GM21576 (cell line): Measurements from ENCODE around the gene MAP3K9.
A peak's percentile ranks its signal among the peaks of the same experiment; 100 is the strongest.
"Not testable (repeated sequence)": the region's sequence is repeated elsewhere in the genome, so short reads cannot be mapped to it uniquely, and the experiment has no call there.

Experiments
- ATAC-seq: cut with Tn5 transposase; IDR thresholded peaks from one replicate; pipeline ENCODE4 v1.9.1; 2021; ENCODE audit warnings: mild to moderate bottlenecking, moderate library complexity; ENCODE audit not compliant: unreplicated experiment

Gene MAP3K9

DNA sequence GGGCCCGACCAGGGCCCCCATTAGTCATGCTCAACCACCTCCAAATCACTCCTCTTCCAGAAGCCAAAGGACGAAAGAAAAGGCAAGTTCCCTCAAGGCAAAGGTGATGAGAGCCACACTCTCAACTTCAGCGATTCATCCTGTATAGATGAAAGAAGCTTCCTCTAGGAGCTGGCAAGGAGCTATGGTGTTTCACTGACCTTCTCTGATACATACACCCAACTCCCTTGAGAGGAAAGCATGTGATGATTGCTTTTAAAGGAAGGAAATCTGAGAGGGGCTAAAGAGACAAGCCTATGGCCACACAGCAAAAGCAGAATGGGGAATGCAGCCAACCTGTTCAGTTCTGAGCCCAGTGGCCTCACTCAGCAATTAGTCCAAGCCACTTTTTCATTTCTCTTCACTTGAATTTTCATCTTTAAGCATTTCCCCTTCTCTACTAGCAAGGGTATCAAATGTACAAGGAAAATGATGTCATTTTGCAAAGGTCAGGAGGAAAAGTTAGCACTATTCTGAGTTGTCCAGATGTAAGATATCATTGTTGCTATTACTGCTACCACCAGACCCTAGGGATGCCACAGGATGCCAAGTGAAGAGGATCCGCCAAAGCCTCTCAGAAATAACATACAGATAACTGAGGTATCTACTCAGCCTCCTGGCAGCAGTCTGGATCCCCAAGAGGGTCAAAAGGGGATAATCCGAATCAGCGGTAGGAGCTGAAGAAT lies 82.5 kb downstream of the MAP3K9 start:
- no peak for ATAC-seq

DNA sequence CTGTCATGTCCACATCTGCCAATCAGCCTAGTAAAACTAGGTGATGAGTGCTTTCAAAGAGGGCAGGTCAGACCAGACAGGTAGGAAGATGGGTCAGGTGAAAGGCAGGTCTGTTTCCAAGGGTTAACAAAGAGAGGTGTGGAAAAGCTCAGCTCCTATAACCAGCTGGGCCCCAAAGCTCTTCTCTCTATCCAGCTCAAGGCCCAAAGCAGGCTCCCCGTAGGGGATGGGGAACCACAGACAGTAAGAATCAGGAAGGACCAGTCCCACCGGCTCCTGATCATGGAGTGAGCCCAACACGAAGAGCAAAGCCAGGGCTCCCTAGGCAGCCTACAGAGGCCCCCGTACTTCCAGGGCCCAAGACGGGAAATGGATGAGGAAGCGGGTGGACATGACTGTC lies 84.4 kb downstream of the MAP3K9 start:
- no peak for ATAC-seq

GRCh38 chr14:70724110-70724509 lies 85.2 kb downstream of the MAP3K9 start:
- no peak for ATAC-seq

DNA sequence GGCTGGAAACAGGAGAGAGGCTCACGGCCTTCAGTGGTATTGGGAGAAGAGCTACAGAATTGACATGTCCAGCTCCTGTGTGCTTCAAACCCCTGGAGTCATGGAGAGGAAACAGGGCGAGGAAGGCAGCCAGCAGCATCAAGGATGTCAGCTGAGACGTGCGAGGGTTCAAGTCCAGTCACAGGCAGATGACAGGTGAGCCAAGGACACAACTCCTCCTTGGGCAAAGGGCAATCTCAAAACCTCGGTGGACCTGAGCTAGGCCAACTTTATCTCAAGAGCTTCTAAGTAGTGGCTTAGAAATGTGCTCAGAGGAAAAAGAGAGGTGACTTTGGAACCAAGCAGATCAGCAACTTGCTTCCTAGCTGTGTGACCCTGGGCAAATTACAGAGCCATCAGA lies 86.0 kb downstream of the MAP3K9 start:
- ATAC-seq = no peak

GRCh38 chr14:70722418-70722817 lies 86.9 kb downstream of the MAP3K9 start:
- ATAC-seq = no peak

DNA sequence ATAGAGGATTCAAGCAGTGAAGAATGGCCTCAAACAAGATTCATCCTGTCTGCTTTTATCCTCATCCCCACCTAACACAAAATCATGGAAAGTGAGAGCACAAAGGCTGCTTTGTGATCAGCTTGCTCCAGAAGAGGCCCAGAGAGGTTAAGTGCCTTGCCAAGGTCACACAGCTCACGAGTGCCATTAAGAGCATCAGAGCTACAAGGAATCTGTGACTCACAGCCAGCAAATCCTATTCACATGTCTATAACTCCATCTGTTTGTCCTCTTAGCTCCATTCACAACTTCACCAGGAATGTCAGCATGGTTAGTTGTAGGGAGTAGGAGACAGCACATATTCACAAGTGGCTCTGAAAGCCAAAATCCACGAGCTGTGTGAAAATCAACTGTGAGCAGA lies 87.8 kb downstream of the MAP3K9 start:
- ATAC-seq = no peak

- ATAC-seq = no peak
These were observed 90.8 kb downstream of the MAP3K9 start for GRCh38 chr14:70718383-70719118.

DNA sequence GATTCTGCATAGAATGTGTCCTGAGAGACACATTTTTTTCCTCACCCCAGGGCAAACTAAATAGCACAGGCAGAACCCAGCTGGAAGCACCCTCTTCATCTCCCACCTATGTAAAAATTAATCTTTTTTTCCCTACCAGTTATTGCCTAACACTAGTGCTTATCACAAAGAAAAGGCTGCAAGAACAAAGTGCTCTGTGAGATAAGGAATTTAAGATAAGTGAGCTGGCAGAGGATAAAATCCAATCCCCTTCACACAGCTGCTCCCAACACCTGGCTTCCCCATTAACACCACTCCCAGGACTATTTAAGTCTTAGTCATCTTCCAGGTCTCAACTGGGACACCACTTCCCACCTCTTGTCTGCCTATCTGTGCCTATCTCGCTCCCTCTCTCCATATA lies 92.4 kb downstream of the MAP3K9 start:
- ATAC-seq = no peak

GRCh38 chr14:70716483-70716882 lies 92.8 kb downstream of the MAP3K9 start:
- no peak for ATAC-seq

DNA sequence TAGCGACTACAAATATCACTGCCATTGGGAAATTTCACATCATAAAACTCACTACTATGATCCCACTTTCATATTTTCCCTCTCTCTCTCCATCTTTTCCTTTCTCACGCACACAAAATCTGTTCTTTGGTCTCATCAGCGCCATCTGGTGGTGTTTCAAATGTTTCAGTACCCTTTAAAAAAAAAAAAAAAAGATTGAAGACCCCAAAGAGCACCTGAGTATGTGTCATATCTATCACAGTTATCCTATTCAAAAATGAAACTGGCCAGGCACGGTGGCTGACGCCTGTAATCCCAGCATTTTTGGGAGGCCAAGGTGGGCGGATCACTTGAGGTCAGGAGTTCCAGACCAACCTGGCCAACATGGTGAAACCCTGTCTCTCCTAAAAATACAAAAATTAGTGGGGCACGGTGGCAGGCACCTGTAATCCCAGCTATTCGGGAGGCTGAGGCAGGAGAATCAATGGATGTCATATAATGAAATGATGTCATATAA lies 95.2 kb downstream of the MAP3K9 start:
- no peak for ATAC-seq

GRCh38 chr14:70713511-70713916 lies 95.8 kb downstream of the MAP3K9 start:
- no peak for ATAC-seq

GRCh38 chr14:70713096-70713495 lies 96.2 kb downstream of the MAP3K9 start:
- no peak for ATAC-seq

- ATAC-seq = no peak
These were observed 97.9 kb downstream of the MAP3K9 start for GRCh38 chr14:70711451-70711850.

- no peak for ATAC-seq
These were observed 99.5 kb downstream of the MAP3K9 start for GRCh38 chr14:70709726-70710382.

DNA sequence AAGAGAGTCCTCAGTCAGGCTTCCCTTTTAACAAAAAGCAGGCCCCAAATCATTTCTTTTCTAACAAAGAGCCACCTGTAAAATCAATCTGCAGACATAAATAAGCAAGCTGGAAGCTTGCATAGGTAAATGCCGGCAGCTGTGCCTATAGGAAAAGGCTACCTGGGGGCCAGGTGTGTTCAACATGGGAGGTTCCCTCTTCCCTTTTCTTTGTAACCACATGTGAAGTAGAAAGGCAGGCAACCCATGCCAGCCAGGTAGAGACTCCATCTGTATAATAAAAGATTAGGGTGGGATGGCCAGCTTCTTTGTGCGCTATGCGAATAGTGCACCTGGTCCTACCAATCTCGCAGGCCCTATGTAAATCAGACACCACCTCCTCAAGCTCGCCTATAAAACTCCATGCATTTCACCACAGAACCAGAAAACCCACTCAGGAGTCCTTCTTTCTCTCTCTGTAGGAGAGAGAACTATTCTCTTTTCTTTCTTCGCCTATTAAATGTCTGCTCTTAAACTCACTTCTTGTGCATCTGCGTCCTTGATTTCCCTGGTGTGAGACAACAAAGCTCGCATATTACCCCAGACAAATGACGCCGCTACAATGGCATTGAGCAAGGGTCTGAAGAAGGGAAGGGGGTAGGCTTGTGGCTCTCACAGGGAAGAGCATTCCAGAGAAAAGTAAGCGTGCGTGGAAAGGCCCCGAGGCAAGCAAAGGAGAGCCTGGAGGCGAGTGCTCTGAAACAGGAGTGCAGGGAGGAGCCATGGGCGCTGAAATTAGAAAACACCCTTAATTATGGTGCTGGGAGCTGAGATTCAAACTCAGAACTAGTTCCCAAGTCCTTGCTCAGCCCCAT lies 100.4 kb downstream of the MAP3K9 start:
- no peak for ATAC-seq

DNA sequence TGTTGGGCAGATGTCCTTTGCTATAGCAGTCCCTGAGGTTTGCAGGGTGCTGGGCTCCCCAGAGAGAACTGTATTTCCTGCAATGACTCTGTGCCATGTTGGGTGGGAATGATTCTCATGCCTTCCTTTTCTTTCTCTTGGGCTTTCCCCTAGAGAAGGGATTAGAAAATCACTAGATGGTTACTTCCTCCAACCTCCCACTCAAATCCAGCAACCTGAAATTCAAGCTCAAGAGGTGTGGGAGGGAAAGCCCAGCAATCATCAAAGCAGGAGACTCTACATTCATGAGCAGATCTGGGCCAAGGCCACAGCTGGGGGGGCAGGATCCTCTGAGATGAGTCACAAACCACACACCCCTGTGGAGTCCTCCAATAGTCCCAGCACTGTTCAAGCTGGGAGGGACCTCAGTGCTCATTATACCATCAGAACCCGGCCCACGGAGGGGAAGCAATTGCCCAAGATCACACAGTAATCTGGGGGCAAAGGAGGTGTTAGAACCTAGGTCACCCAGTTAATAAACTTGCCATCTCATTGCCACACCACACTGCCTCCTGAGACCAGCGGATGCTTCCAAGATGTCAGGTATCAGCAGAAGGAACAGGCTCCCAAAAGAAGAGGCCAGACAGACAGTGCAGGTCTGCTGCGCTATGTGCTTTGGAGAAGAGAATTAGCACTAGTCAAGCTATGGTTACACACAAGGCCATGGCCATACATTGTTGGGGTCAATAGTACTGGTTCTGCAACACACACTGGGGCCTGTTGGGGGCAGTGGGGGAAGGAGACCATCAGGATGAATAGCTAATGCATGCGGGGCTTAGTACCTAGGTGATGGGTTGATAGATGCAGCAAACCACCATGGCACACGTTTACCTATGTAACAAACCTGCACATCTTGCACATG lies 101.9 kb downstream of the MAP3K9 start:
- peak; percentile 58 for ATAC-seq

DNA sequence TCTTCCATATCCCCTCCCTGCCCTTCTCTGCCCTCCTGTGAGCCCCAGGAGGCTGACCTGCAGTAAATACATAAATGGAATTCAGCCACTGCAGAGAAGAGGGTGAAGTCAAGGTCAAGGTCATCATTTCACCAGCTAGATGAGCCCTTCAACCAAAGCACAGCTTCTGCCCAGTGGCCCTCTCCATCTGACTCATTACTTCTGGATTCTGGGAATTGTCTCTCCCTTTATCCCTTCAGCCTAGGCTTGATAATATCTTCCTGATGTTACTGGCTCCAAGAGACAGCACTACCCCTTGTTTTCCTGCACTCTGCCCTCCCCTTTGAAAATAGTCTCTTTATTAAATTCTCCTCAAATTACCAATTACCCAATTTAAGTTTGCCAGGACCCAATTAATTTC lies 103.1 kb downstream of the MAP3K9 start:
- no peak for ATAC-seq

- ATAC-seq = no peak
These were observed 104.4 kb downstream of the MAP3K9 start for GRCh38 chr14:70704960-70705359.

DNA sequence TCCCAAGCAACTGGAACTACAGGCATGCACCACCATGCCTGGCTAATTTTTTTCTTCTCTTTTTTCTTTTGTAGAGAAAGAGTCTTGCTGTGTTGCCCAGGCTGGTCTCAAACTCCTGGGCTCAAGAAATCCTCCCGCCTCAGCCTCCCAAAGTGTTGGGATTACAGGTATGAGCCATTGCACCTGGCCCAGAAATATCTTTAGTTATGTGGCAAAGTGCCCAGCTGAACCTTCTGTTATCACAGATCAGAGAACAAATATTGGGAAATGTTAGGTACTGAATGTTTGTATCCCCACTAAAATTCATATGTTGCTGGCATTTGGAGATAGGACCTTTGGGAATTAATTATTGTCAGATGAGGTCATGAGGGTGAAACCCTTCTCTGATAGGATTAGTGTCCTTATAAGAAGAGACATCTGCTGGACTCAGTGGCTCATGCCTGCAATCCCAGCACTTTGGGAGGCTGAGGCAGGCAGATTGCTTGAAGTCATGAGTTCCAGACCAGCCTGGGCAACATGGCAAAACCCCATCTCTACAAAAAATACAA lies 105.6 kb downstream of the MAP3K9 start:
- not testable (repeated sequence) for ATAC-seq

DNA sequence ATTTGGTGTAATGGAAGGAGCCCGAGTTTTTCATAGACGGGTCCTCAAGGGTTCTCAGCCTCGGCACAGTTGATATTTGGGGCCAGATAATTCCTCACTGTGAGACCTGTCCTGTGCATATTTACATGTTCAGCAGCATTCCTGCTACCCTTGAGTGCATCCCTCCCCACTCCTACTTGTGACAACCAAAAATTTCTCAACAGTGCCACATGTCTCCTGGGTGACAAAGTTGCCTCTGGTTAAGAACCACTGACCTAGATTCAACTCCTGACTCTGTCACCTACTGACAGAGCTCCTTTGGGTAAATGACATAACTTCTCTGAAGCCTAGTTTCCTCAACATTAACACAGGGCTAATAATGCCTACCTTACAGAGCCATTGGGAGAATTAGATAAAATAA lies 107.2 kb downstream of the MAP3K9 start:
- ATAC-seq = no peak
